Effector memory CD8-positive, alpha-beta T cell (primary cell): ENCODE results near the gene EFS.

Experiments used
- ATAC-seq: fragments of 150-1000 bp; cut with Tn5 transposase; replicated peaks from 2 replicates; pipeline ENCODE4 v1.10.0; 2021; ENCODE audit warnings: mild to moderate bottlenecking, moderate library complexity
- DNase-seq, 3 experiments: peaks; one replicate each; pipeline ENCODE4 v3.0.0; 2021
- H3K27ac Mint-ChIP-seq, 2 donors: one replicate each; pipeline ENCODE4 v1.8.0; 2022; ENCODE audit warnings: mild to moderate bottlenecking in 2 of 2, mixed read lengths in 2 of 2, moderate library complexity in 2 of 2
- H3K27me3 Mint-ChIP-seq, 2 donors: one replicate each; pipeline ENCODE4 v1.8.0; 2022; ENCODE audit warnings: mixed read lengths in 2 of 2
- H3K36me3 Mint-ChIP-seq: one replicate; pipeline ENCODE4 v1.8.0; 2022; ENCODE audit warnings: mild to moderate bottlenecking, moderate library complexity, mixed read lengths; ENCODE audit not compliant: insufficient read depth
- H3K4me1 Mint-ChIP-seq, 2 donors: one replicate each; pipeline ENCODE4 v1.8.0; 2022; ENCODE audit warnings: low read depth in 2 of 2, mixed read lengths in 2 of 2
- H3K4me3 Mint-ChIP-seq, 2 donors: one replicate each; pipeline ENCODE4 v1.8.0; 2022; ENCODE audit warnings: mild to moderate bottlenecking in 2 of 2, mixed read lengths in 2 of 2, moderate library complexity in 2 of 2
- H3K9me3 Mint-ChIP-seq, 2 donors: one replicate each; pipeline ENCODE4 v1.8.0; 2022; ENCODE audit warnings: mixed read lengths in 2 of 2

EFS gene

DNA sequence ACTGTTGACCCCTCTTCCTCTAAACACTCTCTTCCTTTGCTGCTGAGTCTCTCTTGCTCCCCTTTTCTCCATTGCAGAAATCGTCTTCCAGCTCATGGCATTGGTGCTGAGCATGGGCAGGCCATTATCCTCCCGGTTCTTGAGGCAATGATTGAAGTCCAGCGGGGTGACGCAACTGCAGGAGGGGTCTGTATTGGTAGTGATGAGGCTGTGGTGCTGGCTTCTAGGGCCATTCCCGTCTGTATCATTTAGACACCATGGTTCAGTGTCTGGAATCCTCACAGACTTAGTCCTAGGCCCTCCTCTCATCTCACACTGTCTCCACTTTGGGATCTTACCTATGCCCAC lies 11.6 kb downstream of the EFS start:
- Mint-ChIP-seq H3K4me3 (peak overlapping the region; percentile 36 to 72), H3K27ac (no peak overlapping the region), H3K36me3 (peaks cover 5% of the 10 kb centered on the region), H3K4me1 (peaks cover 3 to 8% of the 10 kb centered on the region in 2 donors), H3K9me3 (no peaks in the 10 kb centered on the region), H3K27me3 (peaks cover 69 to 74% of the 10 kb centered on the region in 2 donors)
- DNase-seq (no peak), ATAC-seq (no peak)

DNA sequence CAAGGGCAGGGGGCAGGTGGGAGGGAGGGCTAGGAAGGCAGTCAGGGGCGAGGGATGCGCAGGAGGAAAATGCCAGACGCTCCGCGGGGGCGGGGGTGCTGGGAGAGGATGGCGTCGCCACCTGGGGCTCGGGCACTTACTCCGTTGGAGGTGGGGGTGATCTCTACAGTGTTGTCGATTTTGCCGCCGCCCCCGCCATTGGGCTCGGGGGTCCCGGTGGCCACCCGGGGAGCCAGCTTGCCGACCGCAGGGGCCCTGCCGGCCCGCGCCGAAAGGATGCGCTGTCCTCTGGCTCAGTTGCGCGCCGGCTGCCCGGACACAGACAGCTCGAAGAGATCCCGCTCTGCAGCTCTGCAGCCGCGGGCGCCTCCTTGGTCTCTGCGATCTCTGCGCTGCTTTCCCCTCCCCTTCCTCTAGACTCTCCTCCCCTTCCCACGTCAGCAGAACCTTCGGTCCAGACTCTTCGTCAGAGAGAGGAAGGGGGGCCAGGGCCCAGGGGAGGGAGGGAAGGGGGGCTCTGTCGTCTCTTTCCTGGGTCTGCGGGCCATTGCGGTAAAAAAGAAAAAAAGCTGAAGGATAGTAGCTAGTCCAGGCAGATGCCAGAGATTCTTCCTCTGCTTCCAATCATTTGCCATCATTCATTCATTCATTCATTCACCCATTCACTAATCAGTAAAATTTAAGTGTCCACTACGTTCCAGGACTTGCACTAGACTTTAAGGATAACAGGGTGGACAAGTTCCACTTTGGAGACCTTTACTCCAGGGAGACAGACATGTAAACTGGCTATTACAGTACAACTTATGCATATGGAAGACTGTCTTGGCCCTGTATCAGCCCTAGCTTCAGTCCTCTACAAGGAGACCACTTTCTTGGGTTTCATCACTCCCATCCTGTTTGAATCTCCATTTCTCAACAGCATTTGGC lies 12.2 kb downstream of the EFS start, which contains the start of gene SLC22A17:
SLC22A17 (minus strand) TSS at position 382 of the 927 bp plus-strand sequence.
- H3K4me3 Mint-ChIP-seq = peak within 1 kb of the TSS; percentile 36 to 72
- no peaks in the 10 kb centered on the region for H3K9me3 Mint-ChIP-seq
- DNase-seq (peak in 2 of 3 experiments; percentile 13 to 32), ATAC-seq (peak; percentile 82)
- H3K4me1 Mint-ChIP-seq = peaks cover 3 to 8% of the 10 kb centered on the region in 2 donors
- H3K27me3 Mint-ChIP-seq = peaks cover 70 to 80% of the 10 kb centered on the region in 2 donors
- H3K27ac Mint-ChIP-seq = no peak within 1 kb of the TSS
- H3K36me3 Mint-ChIP-seq = peaks cover 5% of the 10 kb centered on the region

DNA sequence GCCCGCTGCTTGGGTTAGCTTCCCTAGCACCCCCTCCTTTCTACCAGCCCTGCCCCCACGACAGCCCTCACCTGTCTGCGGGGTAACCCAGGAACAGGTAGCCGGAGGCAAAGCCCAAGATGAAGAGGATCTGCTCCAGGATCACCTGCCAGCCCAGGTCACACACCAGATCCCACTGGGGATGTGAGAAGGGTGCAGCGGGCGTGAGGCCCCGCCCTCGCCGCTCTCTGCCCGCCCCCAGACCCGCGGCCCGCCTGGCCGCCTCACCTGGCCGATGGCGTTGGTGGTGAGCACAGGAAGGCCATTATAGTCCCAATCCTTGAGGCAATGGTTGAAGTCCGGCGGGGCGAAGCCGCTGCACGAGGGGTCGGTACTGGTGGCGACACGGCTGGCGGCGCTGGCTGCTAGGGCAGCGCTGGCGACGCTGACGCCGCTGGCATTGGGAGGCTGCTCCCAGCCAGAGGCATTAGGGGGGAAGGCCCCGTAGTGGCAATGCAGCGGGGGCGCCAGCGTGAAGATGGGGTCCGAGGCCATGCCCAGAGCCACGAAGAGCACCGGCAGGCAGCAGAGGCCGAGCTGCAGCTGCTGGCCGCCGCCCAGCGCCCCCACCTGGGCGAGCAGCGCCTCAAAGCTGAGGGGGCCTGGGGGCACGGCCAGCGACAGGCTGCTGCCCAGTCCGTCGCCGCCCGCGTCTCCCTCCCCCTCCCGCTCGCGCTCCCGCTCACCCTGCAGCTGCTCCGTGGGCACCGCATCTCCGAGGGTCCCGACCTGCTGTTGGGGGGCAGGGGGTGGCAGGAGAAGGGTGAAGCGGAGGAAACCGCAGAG lies 13.1 kb downstream of the EFS start:
- Mint-ChIP-seq H3K9me3 (no peaks in the 10 kb centered on the region), H3K36me3 (peaks cover 5% of the 10 kb centered on the region), H3K4me3 (peak overlapping the region; percentile 36 to 72), H3K27ac (no peak overlapping the region), H3K27me3 (peaks cover 70 to 89% of the 10 kb centered on the region in 2 donors), H3K4me1 (peaks cover 3 to 8% of the 10 kb centered on the region in 2 donors)
- no peak for DNase-seq
- peak; percentile 27 for ATAC-seq

DNA sequence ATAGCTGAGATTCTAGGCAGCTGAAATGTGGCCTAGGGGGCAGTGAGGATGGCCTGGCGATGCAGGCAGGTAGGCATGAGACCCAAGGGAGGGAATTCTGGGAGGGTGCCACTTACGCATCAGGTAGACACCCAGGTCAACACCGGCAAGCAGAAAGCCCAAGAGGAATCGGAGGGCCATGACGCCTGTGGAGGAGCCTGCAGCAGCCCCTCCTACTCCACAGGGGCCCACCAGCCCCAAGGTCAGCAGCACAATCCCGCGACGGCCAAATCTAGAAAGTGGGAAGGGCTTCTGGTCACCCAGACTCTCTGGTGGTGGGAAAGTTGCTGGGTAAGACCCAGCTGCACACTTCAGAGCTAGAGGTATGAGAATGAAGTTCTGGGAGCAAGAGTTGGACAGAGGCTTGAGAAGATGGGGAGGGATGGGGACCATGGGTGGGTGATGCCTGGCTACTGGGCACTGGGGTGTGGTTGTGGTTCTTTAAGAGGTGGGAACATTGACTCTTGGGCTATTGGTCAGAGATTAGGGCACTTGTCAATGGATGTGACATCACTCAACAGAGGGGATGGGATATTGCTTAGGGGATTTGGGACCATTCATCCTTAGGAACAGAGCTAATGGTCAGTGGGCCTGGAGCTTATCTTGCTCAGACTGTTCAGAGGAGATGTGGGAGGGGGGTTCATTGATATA lies 15.7 kb downstream of the EFS start:
- no peak overlapping the region for H3K27ac Mint-ChIP-seq

DNA sequence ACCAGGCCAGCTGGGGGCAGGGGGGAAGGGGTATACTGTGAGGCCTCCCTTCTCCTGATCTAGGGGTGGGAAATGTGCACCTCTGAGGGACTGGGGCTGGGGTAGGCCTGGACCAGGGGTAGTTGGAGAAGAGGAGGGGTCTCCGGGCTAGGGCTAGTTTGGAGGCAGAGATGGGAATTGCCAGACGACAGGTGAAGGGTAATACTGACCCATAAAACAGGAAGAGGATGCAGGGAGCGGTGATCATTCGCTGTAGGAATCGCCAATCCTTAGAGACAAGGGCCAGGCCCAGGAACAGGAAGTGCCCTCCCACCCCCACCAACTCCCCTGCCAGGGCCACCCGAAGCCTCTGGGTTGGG lies 16.7 kb downstream of the EFS start:
- Mint-ChIP-seq H3K36me3 (peaks cover 5% of the 10 kb centered on the region), H3K9me3 (no peaks in the 10 kb centered on the region), H3K27me3 (peaks cover 42 to 69% of the 10 kb centered on the region in 2 donors), H3K4me3 (no peak overlapping the region), H3K4me1 (peaks cover 3 to 8% of the 10 kb centered on the region in 2 donors), H3K27ac (no peak overlapping the region)
- no peak for DNase-seq
- no peak for ATAC-seq

More for the DNA sequence above, 15.7 kb downstream of the EFS start:
- Mint-ChIP-seq H3K4me1 (peaks cover 3 to 8% of the 10 kb centered on the region in 2 donors), H3K27me3 (peaks cover 53 to 79% of the 10 kb centered on the region in 2 donors), H3K9me3 (no peaks in the 10 kb centered on the region), H3K4me3 (no peak overlapping the region), H3K36me3 (peaks cover 5% of the 10 kb centered on the region)
- ATAC-seq (no peak), DNase-seq (no peak)

DNA sequence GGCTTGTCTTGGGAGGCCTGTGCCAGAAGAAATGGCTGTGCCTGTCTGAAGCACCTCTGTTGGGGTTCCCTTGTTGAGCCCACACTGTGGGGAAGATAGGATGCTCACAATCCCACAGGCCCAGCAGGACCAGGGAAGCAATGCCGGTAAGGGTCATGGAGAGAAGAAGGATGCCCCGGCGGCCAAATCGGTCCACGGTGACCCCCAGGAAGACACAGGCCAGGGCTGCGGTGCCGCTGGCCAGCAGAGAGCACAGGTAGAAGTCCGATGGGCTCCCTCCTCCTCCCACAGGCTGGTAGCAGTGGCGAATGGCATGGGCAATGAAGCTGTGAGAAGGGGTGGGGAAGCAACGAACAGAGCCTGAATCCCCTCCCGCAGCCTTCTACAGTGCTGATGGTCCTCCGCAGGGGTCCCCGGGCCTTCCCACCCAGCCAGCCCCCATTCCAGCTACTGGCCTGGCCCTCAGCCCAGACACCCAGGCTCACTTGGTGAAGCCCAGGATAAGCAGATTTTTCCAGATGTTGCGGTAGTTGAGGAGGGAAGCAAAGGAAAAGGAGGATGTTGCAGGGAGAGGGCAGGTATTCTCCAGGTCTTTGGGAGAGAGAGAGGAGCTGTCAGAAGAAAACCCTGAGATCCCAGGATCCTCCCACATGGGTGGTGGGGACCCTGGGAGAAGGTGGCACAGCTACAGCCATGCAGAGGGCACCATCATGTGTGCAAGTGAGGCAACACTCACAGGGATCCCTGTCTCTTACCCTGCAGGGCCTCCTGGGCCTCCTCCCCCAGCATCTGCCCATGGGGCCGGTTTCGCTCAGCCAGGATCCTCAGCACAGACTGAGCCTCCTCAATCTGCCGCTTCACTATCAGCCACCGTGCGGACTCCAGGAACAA lies 17.3 kb downstream of the EFS start:
- ATAC-seq (no peak), DNase-seq (no peak)
- Mint-ChIP-seq H3K27me3 (peaks cover 36 to 62% of the 10 kb centered on the region in 2 donors), H3K36me3 (peaks cover 3% of the 10 kb centered on the region), H3K4me1 (peaks cover 3 to 5% of the 10 kb centered on the region in 2 donors), H3K27ac (no peak overlapping the region), H3K9me3 (no peaks in the 10 kb centered on the region), H3K4me3 (no peak overlapping the region)

DNA sequence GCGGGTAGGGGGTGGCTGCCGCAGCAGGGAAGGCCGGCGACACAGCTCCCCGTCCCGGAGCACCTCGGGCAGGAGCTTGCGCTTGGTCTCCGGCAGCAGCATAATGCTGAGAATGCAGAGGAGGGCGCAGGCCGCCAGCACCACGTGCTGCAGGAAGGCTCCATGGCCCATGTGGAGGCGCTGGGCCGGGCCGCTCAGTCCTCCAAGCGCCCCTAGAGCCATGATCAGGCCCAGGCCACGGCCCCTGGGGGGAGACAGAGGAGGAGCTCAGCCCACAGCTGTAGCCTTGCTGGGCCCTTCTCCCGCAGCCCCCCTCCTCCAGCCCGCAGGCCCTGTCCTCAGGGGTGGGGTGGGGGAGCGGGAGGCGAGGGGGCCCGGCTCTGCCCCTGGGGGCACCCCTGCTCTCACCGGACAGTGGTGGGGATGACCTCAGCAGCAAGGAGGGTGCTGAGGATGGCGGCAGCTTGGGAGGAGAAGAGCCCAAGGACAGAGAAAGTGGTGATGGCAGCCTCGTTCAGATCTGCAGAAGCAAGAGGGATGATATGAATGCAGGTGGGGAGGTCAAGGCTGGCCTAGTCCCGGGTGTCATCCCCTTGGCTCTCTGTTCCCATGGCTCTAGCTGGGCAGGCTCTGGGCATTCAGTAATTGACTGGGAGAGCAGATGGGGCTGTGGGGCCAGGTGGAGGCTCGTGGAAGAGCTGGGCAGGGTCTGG lies 18.1 kb downstream of the EFS start:
- no peak for DNase-seq
- ATAC-seq = no peak
- Mint-ChIP-seq H3K4me1 (peaks cover 3 to 5% of the 10 kb centered on the region in 2 donors), H3K9me3 (no peaks in the 10 kb centered on the region), H3K36me3 (peaks cover 3% of the 10 kb centered on the region), H3K27me3 (peaks cover 43 to 69% of the 10 kb centered on the region in 2 donors), H3K4me3 (no peak overlapping the region), H3K27ac (no peak overlapping the region)

DNA sequence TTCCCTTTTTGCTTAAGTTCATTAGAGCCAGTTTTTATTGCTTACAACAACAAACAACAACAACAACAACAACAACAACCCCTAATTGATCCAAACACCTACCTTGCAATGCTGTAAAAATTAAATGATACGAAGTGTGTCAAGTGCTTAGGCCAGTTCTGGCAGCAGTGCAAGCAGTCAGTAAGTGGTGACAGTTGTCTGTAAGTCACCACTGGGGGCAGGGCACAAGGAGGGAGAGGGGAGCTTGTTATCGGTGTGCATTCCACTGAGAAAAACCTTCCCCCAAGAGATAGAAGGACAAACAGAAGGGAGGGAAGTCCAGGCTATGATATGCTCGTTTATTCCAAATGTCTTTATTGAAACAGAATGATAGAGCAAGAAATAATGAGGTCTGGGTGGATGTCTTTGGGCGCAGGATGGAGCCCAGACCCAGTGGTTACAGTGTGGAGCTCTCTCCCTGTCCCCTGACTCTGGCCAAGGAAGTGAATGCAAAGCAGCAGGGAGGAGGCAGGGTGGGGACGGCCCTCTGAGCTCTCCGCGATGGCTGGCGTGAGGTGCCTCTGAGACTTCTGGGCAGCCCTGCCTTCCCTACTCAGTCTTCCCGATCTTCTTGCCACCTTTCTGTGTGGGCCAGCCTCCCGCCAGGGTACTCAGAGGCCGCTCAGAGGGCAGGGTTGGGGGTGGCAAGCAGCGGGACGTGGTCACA lies 18.8 kb downstream of the EFS start:
- Mint-ChIP-seq H3K36me3 (peaks cover 3% of the 10 kb centered on the region), H3K27me3 (peaks cover 42 to 67% of the 10 kb centered on the region in 2 donors), H3K9me3 (no peaks in the 10 kb centered on the region), H3K27ac (no peak overlapping the region), H3K4me3 (no peak overlapping the region), H3K4me1 (peaks cover 1 to 2% of the 10 kb centered on the region in 2 donors)
- ATAC-seq = no peak
- DNase-seq = no peak

DNA sequence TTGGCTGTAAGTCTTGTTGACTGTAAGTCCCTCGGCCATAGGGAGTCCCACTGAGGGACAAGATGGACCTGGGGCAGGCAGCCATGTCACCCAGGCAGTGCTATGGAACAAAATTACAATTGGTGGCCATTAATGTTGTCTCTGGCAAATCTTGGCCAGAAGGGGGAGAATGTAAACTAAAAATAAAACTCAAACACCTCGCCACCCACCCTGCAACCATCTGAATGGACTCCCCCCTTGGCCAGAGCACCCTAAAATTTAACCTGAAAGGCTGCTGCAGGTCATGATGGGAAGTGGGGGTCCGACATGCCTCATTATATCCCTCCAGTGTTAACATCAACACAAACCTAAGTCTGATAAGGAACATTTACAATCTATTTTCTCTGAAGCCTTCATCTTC lies 20.5 kb downstream of the EFS start:
- no peaks in the 10 kb centered on the region for H3K9me3 Mint-ChIP-seq
- ATAC-seq (no peak), DNase-seq (no peak)
- peaks cover 26 to 50% of the 10 kb centered on the region in 2 donors for H3K27me3 Mint-ChIP-seq
- H3K4me1 Mint-ChIP-seq = no peaks in the 10 kb centered on the region
- H3K36me3 Mint-ChIP-seq = no peaks in the 10 kb centered on the region
- H3K4me3 Mint-ChIP-seq = no peak overlapping the region
- H3K27ac Mint-ChIP-seq = no peak overlapping the region

DNA sequence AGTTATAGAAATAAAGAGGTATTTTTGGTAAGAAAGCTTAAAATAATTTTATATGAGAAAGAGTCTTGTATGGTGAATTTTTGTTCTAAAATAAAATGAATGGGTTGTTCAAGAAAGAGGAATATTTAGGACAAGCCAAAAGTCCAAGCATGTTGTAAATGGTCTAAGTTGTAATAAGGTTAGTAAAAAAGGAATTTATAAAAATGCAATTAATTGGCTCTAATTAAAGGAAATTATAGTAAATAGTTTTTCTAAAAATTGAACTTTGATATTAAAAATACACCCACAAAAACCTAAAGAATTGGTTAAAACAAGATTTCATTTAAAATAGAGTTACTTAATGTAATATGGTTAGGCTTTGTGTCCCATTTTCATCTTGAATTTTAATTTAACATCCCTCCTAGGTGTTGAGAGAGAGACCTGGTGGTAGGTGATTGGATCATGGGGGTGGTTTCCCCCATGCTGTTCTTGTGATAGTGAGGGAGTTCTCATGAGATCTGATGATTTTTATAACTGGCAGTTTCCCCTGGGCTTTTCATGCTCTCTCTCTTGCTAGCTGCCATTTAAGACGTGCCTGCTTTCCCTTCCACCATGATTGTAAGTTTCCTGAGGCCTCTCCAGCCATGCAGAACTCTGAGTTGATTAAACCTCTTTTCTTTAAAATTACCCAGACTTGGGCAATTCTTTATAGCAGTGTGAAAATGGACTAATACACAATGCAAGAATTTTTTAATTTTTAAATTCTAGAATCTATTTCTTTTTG lies 25.3 kb downstream of the EFS start:
- H3K27ac Mint-ChIP-seq = no peak overlapping the region
- DNase-seq (no peak), ATAC-seq (no peak)
- H3K4me1 Mint-ChIP-seq = no peaks in the 10 kb centered on the region
- H3K27me3 Mint-ChIP-seq = peaks cover 40 to 50% of the 10 kb centered on the region in 2 donors
- H3K36me3 Mint-ChIP-seq = no peaks in the 10 kb centered on the region
- no peaks in the 10 kb centered on the region for H3K9me3 Mint-ChIP-seq
- no peak overlapping the region for H3K4me3 Mint-ChIP-seq

DNA sequence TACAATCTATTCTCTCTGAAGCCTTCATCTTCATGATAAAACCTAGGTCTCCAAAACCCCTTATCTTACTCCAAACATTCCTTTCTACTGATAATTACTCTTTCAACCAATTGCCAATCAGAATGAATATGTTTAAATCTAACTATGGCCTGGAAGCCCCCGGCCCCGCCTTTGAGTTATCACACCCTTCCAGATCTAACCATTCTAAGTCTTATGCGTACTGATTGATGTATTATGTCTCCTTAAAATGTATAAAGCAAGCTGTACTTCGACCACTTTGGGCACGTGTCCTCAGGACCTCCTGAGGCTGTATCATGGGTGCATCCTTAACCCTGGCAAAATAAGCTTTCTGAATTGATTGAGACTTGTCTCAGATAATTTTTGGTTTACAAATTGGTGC lies 29.3 kb downstream of the EFS start:
- no peak overlapping the region for H3K27ac Mint-ChIP-seq
- DNase-seq (no peak), ATAC-seq (no peak)
- no peak overlapping the region for H3K4me3 Mint-ChIP-seq
- H3K4me1 Mint-ChIP-seq = no peaks in the 10 kb centered on the region
- H3K36me3 Mint-ChIP-seq = no peaks in the 10 kb centered on the region
- H3K27me3 Mint-ChIP-seq = peaks cover 31 to 42% of the 10 kb centered on the region in 2 donors
- H3K9me3 Mint-ChIP-seq = no peaks in the 10 kb centered on the region
